ELF-1 (cell line): ENCODE data around the gene KATNAL1.

Experiments
- DNase-seq: peaks from one replicate; pipeline ENCODE4 v3.0.0-alpha.2; 2016; ENCODE audit warnings: low read depth, low spot score

The KATNAL1 gene

GRCh38 chr13:30332456-30333143 lies 25.2 kb upstream of the KATNAL1 start:
- DNase-seq = no peak

- peak; percentile 40 for DNase-seq
Observed at GRCh38 chr13:30331331-30331771, 24.0 kb upstream of the KATNAL1 start.

GRCh38 chr13:30329009-30329585 lies 21.7 kb upstream of the KATNAL1 start:
- DNase-seq = no peak

GRCh38 chr13:30325668-30326067 lies 18.3 kb upstream of the KATNAL1 start:
- no peak for DNase-seq

- no peak for DNase-seq
Observed at GRCh38 chr13:30323524-30323923, 16.2 kb upstream of the KATNAL1 start.

GRCh38 chr13:30322428-30322827 lies 15.1 kb upstream of the KATNAL1 start:
- no peak for DNase-seq

GRCh38 chr13:30321256-30321655 lies 13.9 kb upstream of the KATNAL1 start:
- no peak for DNase-seq

- no peak for DNase-seq
Observed at GRCh38 chr13:30319655-30320054, 12.3 kb upstream of the KATNAL1 start.

GRCh38 chr13:30319130-30319529 lies 11.8 kb upstream of the KATNAL1 start:
- DNase-seq = peak; percentile 51

GRCh38 chr13:30318026-30318425 lies 10.7 kb upstream of the KATNAL1 start:
- DNase-seq = no peak

- DNase-seq = no peak
Observed at GRCh38 chr13:30314562-30314961, 7.2 kb upstream of the KATNAL1 start.

GRCh38 chr13:30314069-30314468 lies 6.7 kb upstream of the KATNAL1 start:
- no peak for DNase-seq

GRCh38 chr13:30313311-30313710 lies 6.0 kb upstream of the KATNAL1 start:
- no peak for DNase-seq

- DNase-seq = no peak
Observed at GRCh38 chr13:30312904-30313303, 5.6 kb upstream of the KATNAL1 start.

- DNase-seq = no peak
Observed at GRCh38 chr13:30308548-30308947, 1.2 kb upstream of the KATNAL1 start.

GRCh38 chr13:30307971-30308290 lies 580 bp upstream of the KATNAL1 start:
- DNase-seq = no peak

GRCh38 chr13:30306762-30307193 lies 573 bp downstream of the KATNAL1 start:
- DNase-seq = peak; percentile 98

- no peak for DNase-seq
Observed at GRCh38 chr13:30305456-30305970, 1.8 kb downstream of the KATNAL1 start.

- no peak for DNase-seq
Observed at GRCh38 chr13:30303269-30303668, 4.1 kb downstream of the KATNAL1 start.

GRCh38 chr13:30301827-30302226 lies 5.5 kb downstream of the KATNAL1 start:
- DNase-seq = no peak

GRCh38 chr13:30300596-30300995 lies 6.8 kb downstream of the KATNAL1 start:
- DNase-seq = no peak

- DNase-seq = no peak
Observed at GRCh38 chr13:30299786-30300185, 7.6 kb downstream of the KATNAL1 start.

GRCh38 chr13:30295116-30295515 lies 12.2 kb downstream of the KATNAL1 start:
- DNase-seq = no peak
